Activated naive CD4-positive, alpha-beta T cell treated with anti-CD3 and anti-CD28 coated beads, Interleukin-2, amount 50 U/mL, for 16 hours (primary cell): ENCODE data around the gene MAPKAPK2.

Experiments used
- DNase-seq: peaks from one replicate; pipeline ENCODE4 v3.0.0-alpha.2; 2020

Gene MAPKAPK2

GRCh38 chr1:206705726-206706297 is 21.1 kb downstream of the MAPKAPK2 start:
- no peak for DNase-seq

GRCh38 chr1:206706298-206706791 is 21.6 kb downstream of the MAPKAPK2 start:
- DNase-seq: peak; percentile 28

- no peak for DNase-seq
Measured at GRCh38 chr1:206706806-206707366, 22.2 kb downstream of the MAPKAPK2 start.

- no peak for DNase-seq
Measured at GRCh38 chr1:206708058-206708457, 23.4 kb downstream of the MAPKAPK2 start.

- DNase-seq: no peak
Measured at GRCh38 chr1:206708882-206709281, 24.2 kb downstream of the MAPKAPK2 start.

- DNase-seq: no peak
Measured at GRCh38 chr1:206709322-206709721, 24.6 kb downstream of the MAPKAPK2 start.

- no peak for DNase-seq
Measured at GRCh38 chr1:206709772-206710459, 25.2 kb downstream of the MAPKAPK2 start.

- DNase-seq: no peak
Measured at GRCh38 chr1:206710460-206710823, 25.7 kb downstream of the MAPKAPK2 start.

- DNase-seq: no peak
Measured at GRCh38 chr1:206713070-206713469, 28.4 kb downstream of the MAPKAPK2 start.

- DNase-seq: no peak
Measured at GRCh38 chr1:206713910-206714312, 29.2 kb downstream of the MAPKAPK2 start.

GRCh38 chr1:206714331-206715058 is 29.8 kb downstream of the MAPKAPK2 start:
- no peak for DNase-seq

GRCh38 chr1:206715120-206715519 is 30.4 kb downstream of the MAPKAPK2 start:
- no peak for DNase-seq

- DNase-seq: no peak
Measured at GRCh38 chr1:206715552-206716158, 30.9 kb downstream of the MAPKAPK2 start.

- DNase-seq: no peak
Measured at GRCh38 chr1:206716159-206716869, 31.6 kb downstream of the MAPKAPK2 start.

- no peak for DNase-seq
Measured at GRCh38 chr1:206716870-206717673, 32.4 kb downstream of the MAPKAPK2 start.

- DNase-seq: no peak
Measured at GRCh38 chr1:206717674-206717989, 32.9 kb downstream of the MAPKAPK2 start.

- no peak for DNase-seq
Measured at GRCh38 chr1:206719169-206719839, 34.6 kb downstream of the MAPKAPK2 start.

GRCh38 chr1:206721454-206721853 is 36.7 kb downstream of the MAPKAPK2 start:
- DNase-seq: no peak

- no peak for DNase-seq
Measured at GRCh38 chr1:206722751-206723461, 38.2 kb downstream of the MAPKAPK2 start.

GRCh38 chr1:206723462-206723804 is 38.7 kb downstream of the MAPKAPK2 start:
- no peak for DNase-seq
